Epithelial cell of proximal tubule (primary cell): ENCODE measurements around the gene ABLIM2. TPM values are rescaled to one million over a fixed set of nuclear protein-coding genes. Genes with fewer than 3 reads are reported as not detected.
A peak's percentile ranks its signal among the peaks of the same experiment; 100 is the strongest.
"Not testable (repeated sequence)": the region's sequence is repeated elsewhere in the genome, so short reads cannot be mapped to it uniquely, and the experiment has no call there.

Experiments
- DNase-seq: peaks from one replicate; pipeline ENCODE4 v3.0.0-alpha.2; 2011; ENCODE audit warnings: low read depth
- H3K4me3 ChIP-seq: 2 replicates; pipeline ENCODE4 v1.5.1; 2011; ENCODE audit warnings: low read depth, mild to moderate bottlenecking, low read length
- total RNA-seq: library from RNA; depleted of rRNA; stranded (reverse); fragments of >200 nt; gene quantifications from 2 replicates; pipeline ENCODE4 v1.2.3, GENCODE V29; 2015
- TF ChIP-seq, protein P1 (sequence below): conservative IDR thresholded peaks from 2 replicates; pipeline ENCODE4 v1.5.1; 2012; ENCODE audit warnings: low read depth, mild to moderate bottlenecking, low read length

Gene ABLIM2
- total RNA-seq, 1 donor from 2014 or later: 1.0 TPM

DNA sequence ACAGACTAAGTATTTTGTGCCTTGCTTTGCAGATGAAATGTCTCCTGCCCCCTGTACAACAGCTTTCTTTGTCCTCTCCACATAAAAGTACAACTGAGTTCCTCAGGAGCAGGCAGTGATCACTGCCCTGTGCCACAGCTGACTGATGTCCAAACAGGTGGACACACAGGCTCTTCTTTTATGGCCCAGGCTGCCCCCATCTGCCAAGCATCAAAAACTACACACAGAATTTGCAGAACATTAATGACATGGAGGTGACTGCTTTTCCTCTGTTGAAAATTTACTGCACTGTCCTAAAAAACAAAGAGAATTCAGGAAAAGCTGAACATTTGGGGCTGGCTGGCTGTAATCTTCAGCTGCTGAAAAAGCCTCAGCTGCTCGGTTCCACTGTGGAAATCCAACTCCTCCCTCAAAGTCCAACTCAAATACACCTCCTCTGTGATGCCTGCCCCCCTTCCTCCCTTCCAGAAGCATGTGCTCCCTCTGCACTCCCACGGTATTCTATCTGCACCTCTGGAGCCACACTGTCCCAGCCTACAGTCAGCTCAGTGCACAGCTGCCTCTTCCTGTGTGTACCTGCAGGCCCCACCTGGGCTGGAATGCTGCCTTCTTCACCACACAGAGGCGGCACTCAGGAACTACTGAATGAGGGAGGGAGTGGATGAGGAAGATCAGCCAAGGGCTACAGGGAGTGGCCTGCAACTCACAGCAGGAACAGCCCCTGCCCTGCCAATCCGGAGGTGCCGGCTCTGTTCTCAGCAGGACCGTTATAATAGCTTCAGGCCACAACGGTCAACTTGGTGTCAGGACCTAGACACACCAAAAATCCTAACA is 229.3 kb downstream of the ABLIM2 start:
- no peak for DNase-seq
- TF ChIP-seq, protein P1, sequence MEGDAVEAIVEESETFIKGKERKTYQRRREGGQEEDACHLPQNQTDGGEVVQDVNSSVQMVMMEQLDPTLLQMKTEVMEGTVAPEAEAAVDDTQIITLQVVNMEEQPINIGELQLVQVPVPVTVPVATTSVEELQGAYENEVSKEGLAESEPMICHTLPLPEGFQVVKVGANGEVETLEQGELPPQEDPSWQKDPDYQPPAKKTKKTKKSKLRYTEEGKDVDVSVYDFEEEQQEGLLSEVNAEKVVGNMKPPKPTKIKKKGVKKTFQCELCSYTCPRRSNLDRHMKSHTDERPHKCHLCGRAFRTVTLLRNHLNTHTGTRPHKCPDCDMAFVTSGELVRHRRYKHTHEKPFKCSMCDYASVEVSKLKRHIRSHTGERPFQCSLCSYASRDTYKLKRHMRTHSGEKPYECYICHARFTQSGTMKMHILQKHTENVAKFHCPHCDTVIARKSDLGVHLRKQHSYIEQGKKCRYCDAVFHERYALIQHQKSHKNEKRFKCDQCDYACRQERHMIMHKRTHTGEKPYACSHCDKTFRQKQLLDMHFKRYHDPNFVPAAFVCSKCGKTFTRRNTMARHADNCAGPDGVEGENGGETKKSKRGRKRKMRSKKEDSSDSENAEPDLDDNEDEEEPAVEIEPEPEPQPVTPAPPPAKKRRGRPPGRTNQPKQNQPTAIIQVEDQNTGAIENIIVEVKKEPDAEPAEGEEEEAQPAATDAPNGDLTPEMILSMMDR: peak; percentile 57

DNA sequence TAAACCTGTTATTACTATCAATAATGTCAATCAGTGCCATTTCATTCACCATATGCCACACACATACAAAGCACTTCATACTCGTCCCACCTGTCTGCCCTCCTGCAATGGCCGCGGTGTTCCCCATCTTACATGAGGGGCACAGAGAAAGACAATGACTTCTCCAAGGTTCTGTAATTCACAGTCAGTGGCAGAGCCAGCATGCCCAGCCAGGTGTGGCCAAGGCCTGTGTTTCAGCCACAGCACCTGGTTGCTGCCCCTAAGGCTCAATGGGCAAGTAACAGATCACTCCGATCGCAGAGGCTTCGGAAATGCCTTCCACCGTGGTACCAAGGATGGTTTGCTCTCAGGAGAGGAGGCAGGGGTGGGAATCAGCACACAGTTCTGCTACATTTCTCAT is 229.9 kb downstream of the ABLIM2 start:
- TF ChIP-seq, protein P1: no peak
- no peak overlapping the region for H3K4me3 ChIP-seq
- no peak for DNase-seq

More for the DNA sequence above, 229.3 kb downstream of the ABLIM2 start:
- H3K4me3 ChIP-seq: no peak overlapping the region

DNA sequence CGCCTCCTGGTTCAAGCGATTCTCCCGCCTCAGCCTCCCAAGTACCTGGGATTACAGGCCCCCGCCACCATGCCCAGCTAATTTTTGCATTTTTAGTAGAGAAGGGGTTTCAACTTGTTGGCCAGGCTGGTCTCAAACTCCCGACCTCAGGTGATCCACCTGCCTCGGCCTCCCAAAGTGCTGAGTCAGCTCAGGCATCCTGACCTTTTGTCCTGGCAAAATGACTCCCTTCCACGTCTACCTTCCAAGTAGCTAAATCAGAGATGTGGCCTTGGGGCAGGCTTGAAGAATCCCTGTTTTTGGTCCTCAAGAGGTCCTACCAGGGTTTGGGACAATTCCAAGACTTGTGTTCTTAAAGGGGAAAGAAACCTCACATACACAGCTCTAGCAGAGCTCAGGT is 231.8 kb downstream of the ABLIM2 start:
- TF ChIP-seq, protein P1: no peak
- H3K4me3 ChIP-seq: no peak overlapping the region
- DNase-seq: no peak

DNA sequence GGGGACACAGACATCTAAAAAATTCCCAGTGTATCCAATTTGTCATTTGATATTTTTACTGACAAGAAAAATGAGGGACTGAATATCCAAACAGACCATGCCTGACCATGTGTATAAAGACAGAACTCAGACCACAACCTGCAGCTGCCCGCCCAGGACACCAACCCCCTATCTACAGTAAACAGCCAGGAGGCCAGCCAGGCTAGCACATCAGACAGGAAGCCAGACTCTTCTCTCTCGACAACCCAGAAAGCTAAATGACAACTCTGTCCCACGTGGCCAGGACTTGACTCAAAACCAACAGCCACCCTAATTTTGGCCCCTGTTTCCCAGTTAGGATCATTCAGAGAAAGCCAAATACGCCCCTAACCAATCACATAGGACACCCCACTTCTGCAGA is 234.0 kb downstream of the ABLIM2 start:
- TF ChIP-seq, protein P1: no peak
- no peak for DNase-seq
- H3K4me3 ChIP-seq: no peak overlapping the region

DNA sequence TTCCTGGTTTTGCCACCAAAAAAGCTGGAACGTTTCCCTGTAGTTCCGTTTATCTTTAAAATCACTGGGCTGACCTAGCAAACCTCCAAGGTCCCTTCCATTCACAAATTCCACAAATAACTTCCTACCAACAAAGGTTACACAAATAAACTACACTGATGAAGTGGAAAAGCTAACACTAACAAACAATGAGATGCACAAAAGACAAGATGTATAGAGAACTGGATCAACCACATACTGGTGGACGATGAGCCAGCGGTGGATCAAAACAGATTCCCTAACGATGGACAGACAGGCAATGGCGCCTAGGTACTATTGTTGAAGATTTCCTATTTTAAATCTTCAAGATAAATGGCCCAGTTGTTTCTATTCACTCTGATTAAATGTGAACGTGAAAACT is 234.4 kb downstream of the ABLIM2 start:
- TF ChIP-seq, protein P1: no peak
- no peak for DNase-seq
- no peak overlapping the region for H3K4me3 ChIP-seq

DNA sequence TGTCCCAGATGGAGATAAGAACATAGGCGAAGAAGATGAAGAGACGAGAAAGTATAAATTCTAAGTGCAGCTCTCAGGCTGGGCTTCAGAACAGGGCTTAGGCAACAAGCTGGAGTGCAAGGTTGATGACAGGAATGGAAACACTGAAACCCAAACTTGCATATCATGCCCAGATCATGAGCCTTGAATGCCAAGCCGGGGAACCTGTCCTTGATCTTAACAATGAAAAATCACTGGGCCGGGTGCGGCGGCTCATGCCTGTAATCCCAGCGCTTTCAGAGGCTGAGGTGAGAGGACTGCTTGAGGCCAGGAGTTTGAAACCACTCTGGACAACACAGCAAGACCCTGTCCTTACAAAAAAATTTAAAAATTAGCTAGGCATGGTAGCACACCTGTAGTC is 236.1 kb downstream of the ABLIM2 start:
- no peak for DNase-seq
- H3K4me3 ChIP-seq: no peak overlapping the region
- TF ChIP-seq, protein P1: no peak

DNA sequence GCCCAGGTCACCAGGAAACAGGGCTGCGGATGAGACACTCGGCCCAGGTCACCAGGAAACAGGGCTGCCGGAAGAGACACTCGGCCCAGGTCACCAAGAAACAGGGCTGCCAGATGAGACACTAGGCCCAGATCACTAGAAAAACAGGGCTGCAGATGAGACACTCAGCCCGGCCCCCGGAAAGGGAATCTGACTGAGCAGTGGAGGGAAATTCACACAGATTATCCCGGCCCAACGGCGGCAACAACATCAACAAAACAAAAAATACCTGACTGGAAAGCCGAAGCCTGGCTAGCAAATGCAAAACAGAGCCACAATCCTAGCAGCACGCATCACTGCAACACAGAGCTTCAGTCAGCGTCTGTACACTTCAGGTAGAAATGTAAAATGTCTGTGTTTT is 239.6 kb downstream of the ABLIM2 start:
- TF ChIP-seq, protein P1: no peak
- H3K4me3 ChIP-seq: no peak overlapping the region
- DNase-seq: no peak

DNA sequence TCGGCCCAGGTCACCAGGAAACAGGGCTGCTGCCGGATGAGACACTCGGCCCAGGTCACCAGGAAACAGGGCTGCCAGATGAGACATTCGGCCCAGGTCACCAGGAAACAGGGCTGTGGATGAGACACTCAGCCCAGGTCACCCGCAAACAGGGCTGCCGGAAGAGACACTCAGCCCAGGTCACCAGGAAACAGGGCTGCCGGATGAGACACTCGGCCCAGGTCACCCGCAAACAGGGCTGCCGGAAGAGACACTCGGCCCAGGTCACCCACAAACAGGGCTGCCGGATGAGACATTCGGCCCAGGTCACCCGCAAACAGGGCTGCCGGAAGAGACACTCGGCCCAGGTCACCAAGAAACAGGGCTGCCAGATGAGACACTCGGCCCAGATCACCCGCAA is 240.4 kb downstream of the ABLIM2 start:
- H3K4me3 ChIP-seq, DNase-seq: not testable (repeated sequence)
